OCI-LY3 (cell line): ENCODE data around the gene XXYLT1.

ENCODE experiments used
- CTCF ChIP-seq: fragments of 200-600, 300-600 bp; sonication (generic); IDR thresholded peaks from 2 replicates; pipeline ENCODE4 v1.5.1; 2014; ENCODE audit warnings: antibody characterized with exemption, low read length, low read depth
- EZH2phosphoT487 ChIP-seq: fragments of 200-600 bp; shearing (Covaris generic); IDR thresholded peaks from 2 replicates; pipeline ENCODE4 v1.6.1; 2018; ENCODE audit warnings: antibody characterized with exemption, mixed run types, low read depth

GRCh38 chr3:195025056-195025883 lies 245.7 kb downstream of the XXYLT1 start:
- TF ChIP-seq CTCF = no peak
- no peak for TF ChIP-seq EZH2phosphoT487
